ENCODE results near the gene RBBP7.

Gene RBBP7

GRCh38 chrX:16897445-16897844 lies 27.3 kb upstream of the RBBP7 start:
- no peaks in the 10 kb centered on the region for H3K27me3 ChIP-seq (ENCODE audit: insufficient read depth, insufficient read length)
- TF ChIP-seq SUZ12 (IDR thresholded peaks at IDR 0.05; ENCODE audit: extremely low read depth, insufficient read depth, insufficient read length) (no peak), ZNF274 (IDR thresholded peaks at IDR 0.05; ENCODE audit: low read depth, low read length) (no peak), YY1 (IDR thresholded peaks at IDR 0.05; ENCODE audit: insufficient read depth, insufficient read length) (no peak)
- DNase-seq (ENCODE audit: low read depth, low spot score) = no peak

DNA sequence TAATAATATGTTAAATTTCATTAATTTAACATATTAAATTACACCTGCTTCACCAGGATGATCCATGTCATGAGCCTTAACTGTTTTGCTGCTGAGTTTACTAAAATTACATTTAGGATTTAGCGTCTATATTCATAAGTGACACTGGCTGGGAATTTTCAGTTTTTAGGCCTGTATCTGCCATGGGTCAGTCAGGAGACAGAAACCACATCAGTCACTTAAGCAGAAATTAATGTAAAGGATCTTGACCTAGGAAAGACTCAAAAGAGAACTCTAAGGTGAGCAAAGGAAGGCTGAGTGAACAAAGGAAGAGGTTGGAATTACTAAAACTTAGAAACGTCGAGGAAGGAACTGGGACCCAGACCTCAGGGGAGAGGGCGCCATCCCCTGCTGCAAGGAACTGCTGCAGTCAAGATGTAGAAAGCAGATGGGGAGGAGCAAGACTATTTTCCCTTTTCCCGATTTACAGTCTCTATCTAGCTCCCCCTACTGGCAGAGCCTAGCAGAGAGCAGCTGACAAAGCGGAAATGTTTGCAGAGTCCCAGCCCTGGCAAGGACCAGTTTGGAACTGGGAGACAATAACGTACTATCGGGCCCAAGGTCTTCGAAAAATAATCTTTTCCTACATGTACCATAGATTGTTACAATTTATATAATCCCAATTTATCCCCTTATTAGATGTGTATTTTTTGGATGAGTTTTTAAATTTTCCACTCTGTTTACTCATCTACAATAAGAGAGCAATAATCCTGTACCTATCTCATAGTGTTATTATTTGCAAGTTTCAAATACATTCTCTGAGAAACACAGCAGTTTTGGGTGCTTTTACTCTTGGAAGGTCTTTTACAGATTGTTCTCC lies 22.6 kb upstream of the RBBP7 start:
- no peaks in the 10 kb centered on the region for H3K27me3 ChIP-seq (ENCODE audit: insufficient read depth, insufficient read length)
- no peak overlapping the region for H3K9ac ChIP-seq (ENCODE audit: insufficient read length, low read depth)
- H3K4me3 ChIP-seq (ENCODE audit: insufficient read length, low read depth) = no peak overlapping the region
- DNase-seq (ENCODE audit: low read depth, low spot score) = peak; percentile 86
- H3K36me3 ChIP-seq (ENCODE audit: insufficient read depth, insufficient read length, low read length) = no peaks in the 10 kb centered on the region
- H3K9me3 ChIP-seq (ENCODE audit: insufficient read depth, low read length) = no peaks in the 10 kb centered on the region
- TF ChIP-seq SUZ12 (IDR thresholded peaks at IDR 0.05; ENCODE audit: extremely low read depth, insufficient read depth, insufficient read length) (no peak), YY1 (IDR thresholded peaks at IDR 0.05; ENCODE audit: insufficient read depth, insufficient read length) (no peak), ZNF274 (IDR thresholded peaks at IDR 0.05; ENCODE audit: low read depth, low read length) (no peak)
- H3K4me1 ChIP-seq (ENCODE audit: insufficient read depth, insufficient read length) = no peaks in the 10 kb centered on the region

More at GRCh38 chrX:16897445-16897844, 27.3 kb upstream of the RBBP7 start:
- Histone ChIP-seq H3K36me3 (ENCODE audit: insufficient read depth, insufficient read length, low read length) (no peaks in the 10 kb centered on the region), H3K9me3 (ENCODE audit: insufficient read depth, low read length) (no peaks in the 10 kb centered on the region), H3K9ac (ENCODE audit: insufficient read length, low read depth) (no peak overlapping the region), H3K4me1 (ENCODE audit: insufficient read depth, insufficient read length) (no peaks in the 10 kb centered on the region), H3K4me3 (ENCODE audit: insufficient read length, low read depth) (no peak overlapping the region)

DNA sequence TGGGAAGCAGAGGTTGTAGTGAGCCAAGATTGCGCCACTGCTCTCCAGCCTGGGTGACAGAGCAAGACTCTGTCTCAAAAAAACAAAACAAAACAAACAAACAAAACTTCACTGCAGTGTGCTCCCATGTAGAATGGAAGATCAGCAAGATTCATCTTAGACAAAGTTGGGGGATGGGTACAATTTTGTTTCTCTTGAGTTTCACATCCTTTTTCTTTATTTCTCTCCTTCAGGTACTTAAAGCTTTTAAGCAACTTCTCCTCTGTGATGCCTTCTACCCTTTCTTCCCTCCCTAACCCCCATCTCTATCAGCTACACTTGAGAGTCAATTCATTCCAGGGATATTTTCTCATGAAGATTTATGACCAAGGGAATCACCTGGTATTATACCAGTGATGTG lies 15.5 kb upstream of the RBBP7 start:
- Histone ChIP-seq H3K27me3 (ENCODE audit: insufficient read depth, insufficient read length) (peaks cover 7% of the 10 kb centered on the region), H3K9me3 (ENCODE audit: insufficient read depth, low read length) (no peaks in the 10 kb centered on the region), H3K36me3 (ENCODE audit: insufficient read depth, insufficient read length, low read length) (no peaks in the 10 kb centered on the region), H3K9ac (ENCODE audit: insufficient read length, low read depth) (no peak overlapping the region), H3K4me1 (ENCODE audit: insufficient read depth, insufficient read length) (no peaks in the 10 kb centered on the region), H3K4me3 (ENCODE audit: insufficient read length, low read depth) (no peak overlapping the region)
- DNase-seq (ENCODE audit: low read depth, low spot score) = no peak
- TF ChIP-seq YY1 (IDR thresholded peaks at IDR 0.05; ENCODE audit: insufficient read depth, insufficient read length) (no peak), ZNF274 (IDR thresholded peaks at IDR 0.05; ENCODE audit: low read depth, low read length) (no peak), SUZ12 (IDR thresholded peaks at IDR 0.05; ENCODE audit: extremely low read depth, insufficient read depth, insufficient read length) (no peak)

DNA sequence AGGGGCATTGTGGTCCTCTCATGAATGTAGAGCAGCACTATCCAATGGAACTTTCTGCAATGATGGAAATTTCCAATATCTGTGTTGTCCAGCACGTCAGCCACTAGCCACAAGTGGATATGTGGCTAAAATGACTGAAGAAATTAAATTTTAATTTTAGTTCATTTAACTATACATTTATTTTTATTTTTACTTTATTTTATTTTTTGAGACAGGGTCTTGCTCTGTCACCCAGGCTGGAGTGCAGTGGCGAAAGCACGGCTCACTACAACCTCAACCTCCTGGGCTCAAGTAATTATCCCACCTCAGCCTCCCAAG lies 13.3 kb upstream of the RBBP7 start:
- no peaks in the 10 kb centered on the region for H3K4me1 ChIP-seq (ENCODE audit: insufficient read depth, insufficient read length)
- TF ChIP-seq SUZ12 (IDR thresholded peaks at IDR 0.05; ENCODE audit: extremely low read depth, insufficient read depth, insufficient read length) = no peak
- no peak overlapping the region for H3K4me3 ChIP-seq (ENCODE audit: insufficient read length, low read depth)
- H3K36me3 ChIP-seq (ENCODE audit: insufficient read depth, insufficient read length, low read length) = no peaks in the 10 kb centered on the region
- no peak overlapping the region for H3K9ac ChIP-seq (ENCODE audit: insufficient read length, low read depth)
- H3K27me3 ChIP-seq (ENCODE audit: insufficient read depth, insufficient read length) = peaks cover 7% of the 10 kb centered on the region
- H3K9me3 ChIP-seq (ENCODE audit: insufficient read depth, low read length) = no peaks in the 10 kb centered on the region
- DNase-seq (ENCODE audit: low read depth, low spot score) = no peak

DNA sequence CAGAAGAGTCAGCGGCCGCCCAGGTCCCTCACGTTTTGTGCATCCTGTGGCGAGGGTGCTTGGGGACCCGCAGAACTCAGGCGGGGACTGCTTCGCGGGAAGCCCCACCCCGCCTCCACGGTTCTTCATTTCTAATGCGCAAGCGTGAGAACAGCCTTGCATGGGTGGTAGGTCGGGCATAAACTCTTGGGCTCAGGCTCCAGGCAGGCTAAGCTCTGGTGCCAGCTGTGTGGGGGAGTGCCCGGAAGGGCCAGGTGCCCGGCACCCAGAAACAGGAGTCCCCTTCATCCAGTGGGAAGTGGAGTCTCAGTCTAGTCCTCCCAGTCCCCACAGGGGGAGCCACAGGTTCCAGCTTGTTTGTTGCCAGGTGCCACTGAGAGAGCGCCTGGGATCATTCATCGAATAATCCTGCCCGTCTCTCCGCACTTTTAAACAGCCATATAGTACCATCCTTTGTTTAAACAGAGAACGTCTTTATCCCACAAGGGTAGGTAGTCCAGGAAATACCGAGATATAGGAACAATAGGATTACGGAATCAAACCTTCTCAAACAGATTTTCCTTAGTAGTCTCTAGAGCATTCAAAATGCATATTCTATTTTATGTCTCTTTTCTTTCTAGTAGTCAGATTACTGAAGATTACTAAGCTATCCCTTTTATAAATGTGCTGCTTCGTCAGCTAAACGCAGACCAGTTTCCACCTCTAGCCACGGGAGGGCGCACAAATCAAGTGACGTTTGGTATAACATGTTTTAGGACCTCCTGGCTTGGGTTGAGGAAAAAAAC lies 12.7 kb upstream of the RBBP7 start:
- Histone ChIP-seq H3K9ac (ENCODE audit: insufficient read length, low read depth) (peak overlapping the region; percentile 79), H3K9me3 (ENCODE audit: insufficient read depth, low read length) (no peaks in the 10 kb centered on the region), H3K4me3 (ENCODE audit: insufficient read length, low read depth) (peak overlapping the region; percentile 45), H3K4me1 (ENCODE audit: insufficient read depth, insufficient read length) (no peaks in the 10 kb centered on the region), H3K36me3 (ENCODE audit: insufficient read depth, insufficient read length, low read length) (no peaks in the 10 kb centered on the region), H3K27me3 (ENCODE audit: insufficient read depth, insufficient read length) (peaks cover 7% of the 10 kb centered on the region)
- TF ChIP-seq SUZ12 (IDR thresholded peaks at IDR 0.05; ENCODE audit: extremely low read depth, insufficient read depth, insufficient read length) = no peak
- no peak for TF ChIP-seq YY1 (IDR thresholded peaks at IDR 0.05; ENCODE audit: insufficient read depth, insufficient read length)
- TF ChIP-seq ZNF274 (IDR thresholded peaks at IDR 0.05; ENCODE audit: low read depth, low read length) = no peak
- peak; percentile 46 for DNase-seq (ENCODE audit: low read depth, low spot score)

- H3K4me1 ChIP-seq (ENCODE audit: insufficient read depth, insufficient read length) = no peaks in the 10 kb centered on the region
- peaks cover 7% of the 10 kb centered on the region for H3K27me3 ChIP-seq (ENCODE audit: insufficient read depth, insufficient read length)
- H3K9ac ChIP-seq (ENCODE audit: insufficient read length, low read depth) = no peak overlapping the region
- H3K4me3 ChIP-seq (ENCODE audit: insufficient read length, low read depth) = no peak overlapping the region
- no peaks in the 10 kb centered on the region for H3K36me3 ChIP-seq (ENCODE audit: insufficient read depth, insufficient read length, low read length)
- no peak for DNase-seq (ENCODE audit: low read depth, low spot score)
- no peak for TF ChIP-seq YY1 (IDR thresholded peaks at IDR 0.05; ENCODE audit: insufficient read depth, insufficient read length)
- no peak for TF ChIP-seq ZNF274 (IDR thresholded peaks at IDR 0.05; ENCODE audit: low read depth, low read length)
- no peak for TF ChIP-seq SUZ12 (IDR thresholded peaks at IDR 0.05; ENCODE audit: extremely low read depth, insufficient read depth, insufficient read length)
- no peaks in the 10 kb centered on the region for H3K9me3 ChIP-seq (ENCODE audit: insufficient read depth, low read length)
Observed at GRCh38 chrX:16882169-16882568, 12.0 kb upstream of the RBBP7 start.

DNA sequence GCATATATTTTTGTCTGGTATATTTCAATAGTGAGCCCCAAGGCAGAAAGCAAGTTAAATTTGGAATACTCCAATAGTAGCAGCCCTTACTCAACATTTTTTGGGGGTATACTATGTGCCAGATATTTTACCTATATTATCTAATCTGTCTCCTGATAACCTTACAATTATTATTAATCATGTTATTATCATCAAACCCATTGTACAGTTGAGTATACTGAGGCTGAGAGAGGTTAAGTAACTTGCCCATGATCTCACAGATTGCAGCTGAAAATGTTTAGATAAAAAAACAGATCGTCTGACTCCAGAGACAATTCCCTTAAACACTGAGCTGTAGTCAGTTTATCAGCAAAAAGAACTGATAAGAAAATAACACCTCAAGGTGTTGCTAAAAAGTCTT lies 6.5 kb upstream of the RBBP7 start:
- DNase-seq (ENCODE audit: low read depth, low spot score) = no peak
- Histone ChIP-seq H3K4me1 (ENCODE audit: insufficient read depth, insufficient read length) (no peaks in the 10 kb centered on the region), H3K4me3 (ENCODE audit: insufficient read length, low read depth) (no peak overlapping the region), H3K9ac (ENCODE audit: insufficient read length, low read depth) (no peak overlapping the region), H3K9me3 (ENCODE audit: insufficient read depth, low read length) (no peaks in the 10 kb centered on the region), H3K27me3 (ENCODE audit: insufficient read depth, insufficient read length) (peaks cover 14% of the 10 kb centered on the region), H3K36me3 (ENCODE audit: insufficient read depth, insufficient read length, low read length) (no peaks in the 10 kb centered on the region)
- no peak for TF ChIP-seq SUZ12 (IDR thresholded peaks at IDR 0.05; ENCODE audit: extremely low read depth, insufficient read depth, insufficient read length)
- no peak for TF ChIP-seq YY1 (IDR thresholded peaks at IDR 0.05; ENCODE audit: insufficient read depth, insufficient read length)
- TF ChIP-seq ZNF274 (IDR thresholded peaks at IDR 0.05; ENCODE audit: low read depth, low read length) = no peak

Measured in NT2/D1 (cell line).